Caco-2 (cell line): Measurements from ENCODE around the gene SATB2. TPM values are rescaled to one million over a fixed set of nuclear protein-coding genes. Genes with fewer than 3 reads are reported as not detected.

Experiments used
- BruUV-seq: library from RNA; stranded (reverse); fragments of 400-500 nt; replicated peaks from 2 replicates; lab custom pipeline; 2021; lab: Mats Ljungman, UMichigan
- CTCF ChIA-PET: fragments of 300-600 bp; sonication (Branson Sonifier 250); formaldehyde crosslinking; loops from one replicate; lab custom pipeline; 2022; ENCODE audit warnings: antibody characterized with exemption; lab: Charles Lee
- POLR2A ChIA-PET: fragments of 300-600 bp; sonication (Branson Sonifier 250); formaldehyde crosslinking; loops from one replicate; lab custom pipeline; 2022; ENCODE audit warnings: antibody characterized with exemption; lab: Charles Lee
- DNase-seq, 2 experiments: peaks; one replicate each; pipeline versions ENCODE4 v3.0.0 to v3.0.0-alpha.2; 2020 to 2022
- H3K27me3 ChIP-seq: replicated peaks from 2 replicates; pipeline ENCODE4 v1.6.0; 2011; ENCODE audit warnings: low read length; ENCODE audit not compliant: control insufficient read depth, insufficient read depth
- H3K36me3 ChIP-seq: 2 replicates; pipeline ENCODE4 v1.5.1; 2011; ENCODE audit warnings: low read length; ENCODE audit not compliant: control insufficient read depth, insufficient read depth
- H3K4me1 ChIP-seq: fragments of 250-450 bp; sonication (Bioruptor Pico); 2 replicates; pipeline ENCODE4 v1.5.1; 2020; ENCODE audit warnings: mild to moderate bottlenecking
- H3K4me3 ChIP-seq: 2 replicates; pipeline ENCODE4 v1.5.1; 2011; ENCODE audit warnings: low read depth, mild to moderate bottlenecking, control low read depth, low read length
- H3K9me3 ChIP-seq: fragments of 250-450 bp; sonication (Bioruptor Pico); 2 replicates; pipeline ENCODE4 v1.5.1; 2020; ENCODE audit warnings: mild to moderate bottlenecking, moderate library complexity
- H3K27ac Mint-ChIP-seq: one replicate; pipeline ENCODE4 v1.8.0; 2022; ENCODE audit warnings: mixed read lengths; ENCODE audit not compliant: unreplicated experiment
- H3K27me3 Mint-ChIP-seq: one replicate; pipeline ENCODE4 v1.8.0; 2022; ENCODE audit warnings: mixed read lengths; ENCODE audit not compliant: insufficient read depth, unreplicated experiment
- H3K36me3 Mint-ChIP-seq: one replicate; pipeline ENCODE4 v1.8.0; 2022; ENCODE audit warnings: mild to moderate bottlenecking, mixed read lengths; ENCODE audit not compliant: insufficient read depth, unreplicated experiment
- H3K4me1 Mint-ChIP-seq: one replicate; pipeline ENCODE4 v1.8.0; 2022; ENCODE audit warnings: low read depth, mixed read lengths; ENCODE audit not compliant: unreplicated experiment
- H3K4me3 Mint-ChIP-seq: one replicate; pipeline ENCODE4 v1.8.0; 2022; ENCODE audit warnings: mild to moderate bottlenecking, moderate library complexity, mixed read lengths; ENCODE audit not compliant: unreplicated experiment
- H3K9me3 Mint-ChIP-seq: one replicate; pipeline ENCODE4 v1.8.0; 2022; ENCODE audit warnings: mixed read lengths; ENCODE audit not compliant: unreplicated experiment
- CTCF ChIP-seq, 2 experiments: fragments of 200-600 bp in 1 of 2; IDR thresholded peaks; 1 replicate in 1 of 2; 2 replicates in 1 of 2; pipeline versions ENCODE4 v1.5.1 to v1.8.0; 2011 to 2022; ENCODE audit warnings: antibody characterized with exemption in 1 of 2, control low read depth in 1 of 2, inconsistent platforms in 1 of 2, low read depth in 1 of 2, low read length in 1 of 2, mild to moderate bottlenecking in 1 of 2, moderate library complexity in 1 of 2; ENCODE audit not compliant: insufficient read depth in 1 of 2, severe bottlenecking in 1 of 2, unreplicated experiment in 1 of 2
- intact Hi-C: fragments of 100-400 bp; cut with micrococcal nuclease; formaldehyde crosslinking; loops from one replicate; pipeline ENCODE4 v1.10.0; 2022; ENCODE audit not compliant: unreplicated experiment
- total RNA-seq: library from RNA; stranded (reverse); gene quantifications from 2 replicates; pipeline ENCODE4 v1.2.3, GENCODE V29; 2022

SATB2 gene
- total RNA-seq, 1 experiment from 2014 or later: 1.1 TPM

GRCh38 chr2:199440118-199440517 lies 17.6 kb downstream of the SATB2 start:
- Mint-ChIP-seq H3K4me3 (no peak overlapping the region), H3K27me3 (peaks cover 6% of the 10 kb centered on the region), H3K36me3 (no peaks in the 10 kb centered on the region), H3K4me1 (no peaks in the 10 kb centered on the region), H3K9me3 (no peaks in the 10 kb centered on the region), H3K27ac (no peak overlapping the region)
- intact Hi-C loops: no loop called here
- CTCF ChIA-PET: no interaction called here
- Histone ChIP-seq H3K9me3 (no peaks in the 10 kb centered on the region), H3K4me3 (no peak overlapping the region), H3K36me3 (no peaks in the 10 kb centered on the region), H3K4me1 (no peaks in the 10 kb centered on the region), H3K27me3 (no peaks in the 10 kb centered on the region; the same call in 1 of the 2 replicates)
- no TSS peak for BruUV-seq
- no peak for DNase-seq
- TF ChIP-seq CTCF (IDR thresholded peaks at IDR 0.05; ENCODE audit: insufficient read depth in 1 of 2, low read depth in 1 of 2, low read length in 1 of 2, severe bottlenecking in 1 of 2, unreplicated experiment in 1 of 2): no peak
- POLR2A ChIA-PET: no interaction called here

GRCh38 chr2:199439542-199439941 lies 18.2 kb downstream of the SATB2 start:
- H3K27ac Mint-ChIP-seq: no peak overlapping the region
- intact Hi-C loops: no loop called here
- Histone ChIP-seq H3K36me3 (no peaks in the 10 kb centered on the region), H3K9me3 (no peaks in the 10 kb centered on the region), H3K4me3 (no peak overlapping the region), H3K27me3 (no peaks in the 10 kb centered on the region; the same call in 1 of the 2 replicates), H3K4me1 (no peaks in the 10 kb centered on the region)
- ChIA-PET POLR2A (no interaction called here), CTCF (no interaction called here)
- no peaks in the 10 kb centered on the region for H3K9me3 Mint-ChIP-seq
- BruUV-seq: no TSS peak
- no peak for DNase-seq
- H3K4me3 Mint-ChIP-seq: no peak overlapping the region
- no peaks in the 10 kb centered on the region for H3K36me3 Mint-ChIP-seq
- H3K4me1 Mint-ChIP-seq: no peaks in the 10 kb centered on the region
- peaks cover 4% of the 10 kb centered on the region for H3K27me3 Mint-ChIP-seq
- no peak for TF ChIP-seq CTCF (IDR thresholded peaks at IDR 0.05; ENCODE audit: insufficient read depth in 1 of 2, low read depth in 1 of 2, low read length in 1 of 2, severe bottlenecking in 1 of 2, unreplicated experiment in 1 of 2)

GRCh38 chr2:199439066-199439465 lies 18.7 kb downstream of the SATB2 start:
- no peaks in the 10 kb centered on the region for H3K9me3 ChIP-seq
- H3K36me3 ChIP-seq: no peaks in the 10 kb centered on the region
- no peak for DNase-seq
- no TSS peak for BruUV-seq
- H3K27me3 ChIP-seq: no peaks in the 10 kb centered on the region; the same call in 1 of the 2 replicates
- H3K4me3 ChIP-seq: no peak overlapping the region
- Mint-ChIP-seq H3K4me3 (no peak overlapping the region), H3K27ac (no peak overlapping the region), H3K27me3 (peaks cover 2% of the 10 kb centered on the region), H3K4me1 (no peaks in the 10 kb centered on the region), H3K36me3 (no peaks in the 10 kb centered on the region), H3K9me3 (no peaks in the 10 kb centered on the region)
- POLR2A ChIA-PET: no interaction called here
- CTCF ChIA-PET: no interaction called here
- TF ChIP-seq CTCF (IDR thresholded peaks at IDR 0.05; ENCODE audit: insufficient read depth in 1 of 2, low read depth in 1 of 2, low read length in 1 of 2, severe bottlenecking in 1 of 2, unreplicated experiment in 1 of 2): no peak
- intact Hi-C loops: no loop called here
- H3K4me1 ChIP-seq: no peaks in the 10 kb centered on the region
